HG02973 (cell line): ENCODE results near the gene ULK2.
A peak's percentile ranks its signal among the peaks of the same experiment; 100 is the strongest.
"Not testable (repeated sequence)": the region's sequence is repeated elsewhere in the genome, so short reads cannot be mapped to it uniquely, and the experiment has no call there.

Experiments used
- ATAC-seq: cut with Tn5 transposase; IDR thresholded peaks from one replicate; pipeline ENCODE4 v1.9.1; 2021; ENCODE audit warnings: moderate library complexity; ENCODE audit not compliant: unreplicated experiment

ULK2 gene

GRCh38 chr17:19868079-19868395 lies 301 bp upstream of the ULK2 start:
- ATAC-seq, result no peak

GRCh38 chr17:19867079-19867328 lies 732 bp downstream of the ULK2 start:
- peak; percentile 25 for ATAC-seq

GRCh38 chr17:19865021-19865420 lies 2.7 kb downstream of the ULK2 start:
- no peak for ATAC-seq

GRCh38 chr17:19860647-19861177 lies 7.0 kb downstream of the ULK2 start:
- ATAC-seq, result not testable (repeated sequence)

- ATAC-seq, result no peak
Measured at GRCh38 chr17:19857640-19858039, 10.1 kb downstream of the ULK2 start.

- no peak for ATAC-seq
Measured at GRCh38 chr17:19833914-19834313, 33.8 kb downstream of the ULK2 start.

GRCh38 chr17:19830061-19830460 lies 37.7 kb downstream of the ULK2 start:
- no peak for ATAC-seq

- no peak for ATAC-seq
Measured at GRCh38 chr17:19812407-19812806, 55.3 kb downstream of the ULK2 start.

- ATAC-seq, result no peak
Measured at GRCh38 chr17:19805006-19805405, 62.7 kb downstream of the ULK2 start.

GRCh38 chr17:19800571-19800970 lies 67.2 kb downstream of the ULK2 start:
- ATAC-seq, result no peak

- no peak for ATAC-seq
Measured at GRCh38 chr17:19799796-19800195, 67.9 kb downstream of the ULK2 start.

- no peak for ATAC-seq
Measured at GRCh38 chr17:19796457-19796856, 71.3 kb downstream of the ULK2 start.

GRCh38 chr17:19791918-19792550 lies 75.7 kb downstream of the ULK2 start:
- ATAC-seq, result no peak

GRCh38 chr17:19787733-19788357 lies 79.9 kb downstream of the ULK2 start:
- ATAC-seq, result no peak

GRCh38 chr17:19785854-19786253 lies 81.9 kb downstream of the ULK2 start:
- ATAC-seq, result no peak

- ATAC-seq, result no peak
Measured at GRCh38 chr17:19781488-19782458, 86.0 kb downstream of the ULK2 start.

GRCh38 chr17:19780846-19781245 lies 86.9 kb downstream of the ULK2 start:
- no peak for ATAC-seq

GRCh38 chr17:19773534-19773933 lies 94.2 kb downstream of the ULK2 start:
- no peak for ATAC-seq

- ATAC-seq, result no peak
Measured at GRCh38 chr17:19771971-19772630, 95.6 kb downstream of the ULK2 start.

GRCh38 chr17:19770985-19771735 lies 96.6 kb downstream of the ULK2 start:
- no peak for ATAC-seq
